ENCODE results near the gene ABR.

ABR gene

DNA sequence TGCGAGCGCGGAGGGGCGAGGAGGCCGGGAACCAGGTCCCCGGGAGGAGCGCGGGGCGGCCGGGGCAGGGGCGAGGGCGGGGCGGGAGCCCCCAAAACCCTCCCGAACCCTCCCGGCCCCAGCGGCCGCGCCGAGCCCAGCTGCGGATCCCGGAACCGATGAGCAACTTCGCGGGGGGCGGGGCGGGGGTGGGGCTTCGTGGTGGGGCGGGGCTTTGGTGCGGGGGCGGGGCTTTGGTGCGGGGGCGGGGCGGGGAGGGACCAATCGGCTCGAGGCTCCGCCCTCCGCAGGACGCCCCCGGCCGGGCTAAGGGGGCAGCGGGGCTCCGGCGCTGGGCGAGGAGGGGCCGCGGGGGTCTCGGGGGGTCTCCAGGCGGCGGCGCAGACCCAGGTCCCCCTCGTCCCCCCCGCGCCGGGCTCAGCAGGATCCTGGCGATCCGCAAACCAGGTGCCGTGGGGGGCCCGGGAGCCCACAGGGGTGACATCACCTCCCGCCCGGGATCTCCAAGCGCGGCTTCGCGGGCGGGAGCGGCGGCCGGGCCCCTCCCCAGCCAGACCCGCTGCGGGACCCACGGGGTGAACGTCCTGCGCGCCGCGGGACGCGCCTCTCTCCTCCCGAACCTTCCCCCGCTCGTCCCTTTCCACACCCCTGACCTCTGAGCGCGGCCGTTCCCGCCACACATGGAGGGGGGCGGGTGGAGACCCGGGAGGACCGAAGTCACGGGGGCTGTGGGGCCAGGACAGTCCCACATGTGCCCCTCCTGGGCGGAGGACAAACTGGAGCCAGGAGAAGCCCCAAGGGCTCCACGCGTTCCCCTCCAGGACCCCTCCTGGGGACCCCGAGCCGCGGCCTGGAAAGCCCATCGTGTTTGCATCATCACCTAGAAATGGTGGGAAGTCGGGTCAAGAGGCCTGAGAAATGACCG is at the start of gene ABR:
Gene ABR (minus strand): TSS at position 164 of the 925 bp plus-strand sequence. CDS start 254 bp downstream, outside the sequence.
- peaks cover 83% of the 10 kb centered on the region for H3K4me1 ChIP-seq
- H3K4me2 ChIP-seq: peak within 1 kb of the TSS; percentile 99
- peaks cover 94% of the 10 kb centered on the region for H4K20me1 ChIP-seq
- H3K4me3 ChIP-seq: peak within 1 kb of the TSS; percentile 77
- no peaks in the 10 kb centered on the region for H3K9me3 ChIP-seq
- peak within 1 kb of the TSS; percentile 79 for H3K9ac ChIP-seq
- no peaks in the 10 kb centered on the region for H3K27me3 ChIP-seq
- H3K36me3 ChIP-seq: no peaks in the 10 kb centered on the region
- peak within 1 kb of the TSS; percentile 68 for H3K27ac ChIP-seq
- TF ChIP-seq Cebpa-rat (IDR thresholded peaks at IDR 0.05): no peak

DNA sequence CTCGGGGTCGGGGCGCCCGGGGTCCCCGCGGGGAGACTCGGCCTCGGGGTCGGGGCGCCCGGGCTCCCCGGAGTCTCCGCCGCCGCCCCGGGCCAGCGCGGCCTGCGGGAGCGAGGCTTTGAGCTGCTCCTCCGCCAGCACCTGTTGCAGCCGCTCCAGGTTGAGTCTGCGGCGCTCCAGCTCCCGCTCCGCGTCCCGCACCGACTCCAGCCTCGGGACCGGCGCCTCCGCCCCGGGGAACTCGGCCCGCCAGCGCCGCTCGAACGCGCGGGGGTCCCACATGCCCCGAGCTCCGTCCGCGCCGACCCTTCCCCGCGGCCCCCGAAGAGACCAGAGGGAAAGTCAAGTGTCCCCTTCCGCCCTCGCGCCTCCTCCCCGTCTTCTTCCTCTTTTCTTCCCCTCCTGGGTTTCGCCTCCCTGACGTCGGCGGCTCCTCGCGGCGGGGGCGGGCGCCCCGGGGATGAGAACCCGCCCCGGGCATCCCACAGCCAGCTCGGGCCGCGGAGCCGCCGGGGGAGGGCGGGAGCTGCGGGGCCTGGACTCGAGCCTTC is 49.6 kb upstream of the ABR start:
- peaks cover 26% of the 10 kb centered on the region for H3K4me1 ChIP-seq
- H3K27ac ChIP-seq: peak overlapping the region; percentile 74
- H3K9me3 ChIP-seq: no peaks in the 10 kb centered on the region
- H3K4me3 ChIP-seq: peak overlapping the region; percentile 82
- peaks cover 7% of the 10 kb centered on the region; the same call in 1 of the 2 replicates for H3K36me3 ChIP-seq
- peak overlapping the region; percentile 74 for H3K9ac ChIP-seq
- no peak for TF ChIP-seq Cebpa-rat (IDR thresholded peaks at IDR 0.05)
- H3K4me2 ChIP-seq: peak overlapping the region; percentile 97
- H3K27me3 ChIP-seq: peaks cover 65% of the 10 kb centered on the region
- peaks cover 48% of the 10 kb centered on the region for H4K20me1 ChIP-seq

DNA sequence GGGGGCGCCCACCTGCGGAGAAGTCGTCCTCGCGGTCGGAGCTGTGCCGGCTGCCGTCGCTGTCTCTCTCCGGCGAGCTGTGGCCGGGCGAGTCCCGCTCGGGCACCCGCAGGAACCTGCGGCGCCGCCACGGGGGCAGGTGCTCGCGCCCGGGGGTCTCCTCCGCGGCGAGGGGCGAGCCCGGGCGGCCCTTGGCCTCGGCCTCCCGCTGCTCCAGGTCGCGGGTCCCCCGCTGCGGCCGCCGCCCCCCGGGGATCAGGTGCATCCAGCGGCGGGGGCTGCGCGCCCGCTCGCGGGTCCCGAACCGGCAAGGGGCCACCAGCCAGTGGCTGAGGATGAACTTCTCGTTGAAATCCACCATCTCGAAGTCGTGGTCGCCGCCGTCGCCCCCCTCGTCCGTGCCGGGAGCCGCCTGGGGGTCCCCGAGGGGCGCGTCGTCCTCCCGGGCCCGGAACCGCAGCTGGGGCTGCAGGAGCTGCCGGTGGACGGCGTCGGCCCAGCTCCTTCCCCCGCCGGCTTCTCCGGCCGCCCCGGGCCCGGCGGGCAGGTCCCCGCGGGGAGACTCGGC is 49.1 kb upstream of the ABR start:
- TF ChIP-seq Cebpa-rat (IDR thresholded peaks at IDR 0.05): no peak
- Histone ChIP-seq H3K9me3 (no peaks in the 10 kb centered on the region), H3K4me3 (peak overlapping the region; percentile 82), H3K36me3 (peaks cover 7% of the 10 kb centered on the region; the same call in 1 of the 2 replicates), H3K9ac (peak overlapping the region; percentile 74), H3K27me3 (peaks cover 65% of the 10 kb centered on the region), H4K20me1 (peaks cover 52% of the 10 kb centered on the region), H3K27ac (peak overlapping the region; percentile 74), H3K4me2 (peak overlapping the region; percentile 97), H3K4me1 (peaks cover 26% of the 10 kb centered on the region)

DNA sequence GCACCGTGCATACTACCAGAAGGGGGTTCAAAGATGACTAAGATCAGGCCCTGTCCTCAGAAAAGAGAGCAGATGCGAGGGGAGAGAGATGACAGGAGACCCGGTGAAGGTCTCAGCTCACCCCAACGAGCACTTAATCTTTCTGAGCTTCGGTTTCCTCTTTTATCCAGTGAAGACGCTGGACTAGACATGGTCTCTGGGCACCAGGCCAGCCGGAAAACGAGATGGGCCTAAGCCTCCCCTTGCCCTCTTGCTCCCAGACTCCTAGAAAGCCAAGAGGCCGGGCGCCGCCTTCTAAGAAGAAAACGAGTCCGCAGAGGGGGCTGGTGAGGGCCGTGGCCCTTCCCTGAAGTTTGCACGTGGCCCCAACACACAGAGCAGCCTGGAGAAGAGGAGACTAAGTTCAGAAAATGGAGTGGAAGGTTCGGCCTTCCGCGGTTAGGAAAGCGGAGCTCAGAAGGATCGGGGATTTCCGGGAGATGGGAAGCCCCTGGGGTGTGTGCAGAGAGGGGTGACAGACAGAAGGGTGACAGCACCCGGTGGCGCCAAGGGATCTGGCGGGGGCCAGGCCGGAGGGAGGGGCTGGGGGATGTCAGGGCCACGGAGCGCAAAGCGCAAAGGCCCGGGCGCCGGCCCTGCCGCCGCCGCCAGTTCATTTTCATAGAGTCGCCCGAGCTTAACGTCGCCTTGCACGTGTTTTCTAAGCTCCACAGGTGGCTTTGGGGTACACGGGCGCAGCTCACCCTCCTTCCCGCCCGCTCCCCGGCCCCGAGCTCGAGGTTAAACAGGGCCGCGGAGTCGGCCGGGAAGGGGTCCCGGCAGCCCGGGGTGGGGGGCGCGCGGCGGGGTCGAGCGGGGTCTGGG is 48.4 kb upstream of the ABR start:
- Histone ChIP-seq H3K9me3 (no peaks in the 10 kb centered on the region), H3K36me3 (peaks cover 7% of the 10 kb centered on the region; the same call in 1 of the 2 replicates), H3K27ac (no peak overlapping the region), H3K9ac (0 out of 2 replicates have a peak overlapping the region, but pooled peaks have one; percentile 43), H4K20me1 (peaks cover 60% of the 10 kb centered on the region), H3K4me1 (peaks cover 26% of the 10 kb centered on the region), H3K27me3 (peaks cover 65% of the 10 kb centered on the region), H3K4me3 (peak overlapping the region; percentile 82), H3K4me2 (peak overlapping the region; percentile 97)
- TF ChIP-seq Cebpa-rat (IDR thresholded peaks at IDR 0.05): no peak

DNA sequence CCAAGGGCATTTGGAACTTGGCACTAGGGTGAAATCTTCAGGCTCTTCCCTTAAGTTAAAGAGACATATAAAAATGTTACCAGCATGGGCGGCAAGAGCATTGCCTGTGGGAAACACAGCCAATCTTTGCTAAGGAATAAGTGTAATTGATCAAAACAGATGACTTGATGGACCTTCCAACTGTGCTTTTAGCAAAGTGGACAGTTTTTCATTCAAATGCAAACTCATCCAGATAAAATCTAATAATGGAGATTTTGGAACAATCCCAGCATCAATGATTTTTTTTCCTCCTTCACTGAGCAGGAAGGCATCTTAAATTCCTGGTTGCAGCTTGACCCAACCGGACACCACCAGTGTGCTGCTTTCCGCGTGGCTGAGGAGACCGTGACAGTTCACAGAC is 47.6 kb upstream of the ABR start:
- Histone ChIP-seq H4K20me1 (peaks cover 67% of the 10 kb centered on the region), H3K27ac (no peak overlapping the region), H3K4me1 (peaks cover 26% of the 10 kb centered on the region), H3K4me2 (peak overlapping the region; percentile 97), H3K9ac (no peak overlapping the region), H3K4me3 (peak overlapping the region; percentile 82; the same call in 1 of the 2 replicates), H3K36me3 (peaks cover 7% of the 10 kb centered on the region; the same call in 1 of the 2 replicates), H3K27me3 (peaks cover 60% of the 10 kb centered on the region), H3K9me3 (no peaks in the 10 kb centered on the region)
- TF ChIP-seq Cebpa-rat (IDR thresholded peaks at IDR 0.05): no peak

DNA sequence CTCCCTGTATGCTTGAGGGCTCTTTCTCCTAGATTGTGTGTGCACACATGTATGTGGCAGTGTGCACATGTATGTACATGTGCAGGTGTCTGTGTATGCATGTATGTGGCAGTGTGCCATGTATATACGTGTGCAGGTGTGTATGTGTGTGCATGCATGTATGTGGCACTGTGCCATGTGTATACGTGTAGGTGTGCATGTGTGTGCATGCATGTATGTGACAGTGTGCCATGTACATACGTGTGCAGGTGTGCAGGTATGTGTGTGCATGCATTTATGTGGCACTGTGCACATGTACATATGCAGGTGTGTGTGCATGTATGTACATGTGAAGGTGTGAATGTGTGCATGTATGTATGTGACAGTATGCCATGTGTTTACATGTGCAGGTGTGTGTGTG is 46.5 kb upstream of the ABR start:
- Histone ChIP-seq H3K36me3 (peaks cover 7% of the 10 kb centered on the region; the same call in 1 of the 2 replicates), H3K4me3 (no peak overlapping the region), H3K4me2 (no peak overlapping the region), H3K27ac (no peak overlapping the region), H3K9me3 (no peaks in the 10 kb centered on the region; the same call in 1 of the 2 replicates), H4K20me1 (peaks cover 77% of the 10 kb centered on the region), H3K9ac (no peak overlapping the region), H3K27me3 (peaks cover 49% of the 10 kb centered on the region), H3K4me1 (peaks cover 26% of the 10 kb centered on the region)
- no peak for TF ChIP-seq Cebpa-rat (IDR thresholded peaks at IDR 0.05)

DNA sequence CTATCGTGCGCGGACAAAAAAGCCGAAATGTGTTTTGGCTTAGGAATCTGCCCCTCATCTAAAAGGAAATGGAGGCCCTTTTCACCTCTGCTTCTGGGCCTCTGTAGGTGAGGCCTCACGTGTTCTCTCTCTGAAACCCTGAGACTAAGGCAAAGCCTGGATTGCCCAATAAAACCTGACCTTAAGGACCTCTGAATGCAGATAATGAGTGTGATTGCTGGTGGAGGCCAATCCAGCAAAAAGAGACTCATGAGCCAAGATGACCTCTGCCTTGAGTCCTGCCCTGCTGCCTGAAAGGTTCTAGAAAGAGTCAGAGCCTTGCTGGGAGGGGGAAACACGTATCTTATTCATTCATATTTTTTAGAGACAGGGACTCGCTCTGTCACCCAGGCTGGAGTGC is 44.5 kb upstream of the ABR start:
- Histone ChIP-seq H3K4me3 (no peak overlapping the region), H4K20me1 (peaks cover 97% of the 10 kb centered on the region), H3K9ac (no peak overlapping the region), H3K4me2 (no peak overlapping the region), H3K36me3 (peaks cover 7% of the 10 kb centered on the region; the same call in 1 of the 2 replicates), H3K27ac (no peak overlapping the region), H3K9me3 (no peaks in the 10 kb centered on the region; the same call in 1 of the 2 replicates), H3K4me1 (peaks cover 17% of the 10 kb centered on the region), H3K27me3 (peaks cover 30% of the 10 kb centered on the region)
- no peak for TF ChIP-seq Cebpa-rat (IDR thresholded peaks at IDR 0.05)

DNA sequence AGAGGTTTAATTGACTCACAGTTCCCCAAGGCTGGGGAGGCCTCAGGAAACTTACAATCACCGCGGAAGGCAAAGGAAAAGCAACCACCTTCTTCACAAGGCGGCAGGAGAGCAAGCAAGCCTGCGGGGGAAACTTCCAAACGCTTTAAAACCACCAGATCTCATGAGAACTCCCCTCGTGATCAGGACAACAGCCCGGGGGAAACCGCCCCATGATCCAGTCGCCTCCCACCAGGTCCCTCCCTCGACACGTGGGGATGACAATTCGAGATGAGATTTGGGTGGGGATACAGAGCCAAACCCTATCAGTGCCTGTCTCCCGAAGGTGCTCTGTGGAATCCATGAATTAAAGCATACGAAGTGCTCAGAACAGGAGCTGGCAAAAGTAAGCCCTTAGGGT is 43.9 kb upstream of the ABR start:
- Histone ChIP-seq H3K9me3 (no peaks in the 10 kb centered on the region; the same call in 1 of the 2 replicates), H3K27ac (no peak overlapping the region), H4K20me1 (peaks cover 94% of the 10 kb centered on the region), H3K4me2 (no peak overlapping the region), H3K27me3 (peaks cover 24% of the 10 kb centered on the region), H3K4me3 (no peak overlapping the region), H3K4me1 (peaks cover 12% of the 10 kb centered on the region), H3K36me3 (peaks cover 7% of the 10 kb centered on the region; the same call in 1 of the 2 replicates), H3K9ac (no peak overlapping the region)
- no peak for TF ChIP-seq Cebpa-rat (IDR thresholded peaks at IDR 0.05)

DNA sequence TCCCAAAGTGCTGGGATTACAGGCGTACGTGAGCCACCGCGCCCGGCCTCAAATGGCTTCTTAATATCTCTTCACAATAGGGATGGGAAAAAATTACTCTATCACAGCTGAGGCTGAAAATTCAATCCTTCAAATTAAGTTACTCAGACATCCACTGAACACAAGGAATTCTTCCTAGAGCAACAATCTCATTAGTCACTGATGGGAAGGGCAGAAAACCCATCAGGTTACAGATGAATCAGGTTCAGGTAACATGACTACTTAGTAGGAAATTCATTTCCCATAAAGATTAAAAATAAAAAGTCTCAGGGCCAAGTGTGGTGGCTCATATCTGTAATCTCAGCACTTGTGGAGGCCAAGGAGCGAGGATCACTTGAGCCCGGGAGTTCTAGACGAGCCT is 42.5 kb upstream of the ABR start:
- Histone ChIP-seq H3K36me3 (peaks cover 7% of the 10 kb centered on the region; the same call in 1 of the 2 replicates), H3K27me3 (peaks cover 10% of the 10 kb centered on the region), H3K9ac (no peak overlapping the region), H3K4me2 (no peak overlapping the region), H3K4me1 (0 out of 2 replicates have a peak, but pooled peaks cover under 1% of the 10 kb centered on the region), H3K9me3 (no peaks in the 10 kb centered on the region; the same call in 1 of the 2 replicates), H3K27ac (no peak overlapping the region), H3K4me3 (no peak overlapping the region), H4K20me1 (peaks cover 90% of the 10 kb centered on the region)
- no peak for TF ChIP-seq Cebpa-rat (IDR thresholded peaks at IDR 0.05)

Data from BLaER1 (cell line).